Parathyroid adenoma (tissue), 2 donors: Measurements from ENCODE around the gene MACF1.

Source experiments
- H2AFZ ChIP-seq: fragments of 300-600 bp; sonication (generic); one replicate; pipeline ENCODE4 v1.7.0; 2017; ENCODE audit warnings: antibody characterized with exemption, mild to moderate bottlenecking
- H3K27ac ChIP-seq: fragments of 300-600 bp; sonication (generic); one replicate; pipeline ENCODE4 v1.7.0; 2017
- H3K27me3 ChIP-seq: fragments of 300-600 bp; sonication (generic); one replicate; pipeline ENCODE4 v1.7.0; 2017; ENCODE audit warnings: low read length; ENCODE audit not compliant: control insufficient read depth, insufficient read depth
- H3K36me3 ChIP-seq: fragments of 300-600 bp; sonication (generic); one replicate; pipeline ENCODE4 v1.7.0; 2017; ENCODE audit warnings: low read length; ENCODE audit not compliant: control insufficient read depth, insufficient read depth
- H3K4me1 ChIP-seq: fragments of 300-600 bp; sonication (generic); one replicate; pipeline ENCODE4 v1.7.0; 2017; ENCODE audit warnings: control low read depth
- H3K4me2 ChIP-seq: fragments of 300-600 bp; sonication (generic); one replicate; pipeline ENCODE4 v1.7.0; 2017; ENCODE audit warnings: low read length
- H3K4me3 ChIP-seq: fragments of 300-600 bp; sonication (generic); one replicate; pipeline ENCODE4 v1.7.0; 2017; ENCODE audit warnings: low read depth, low read length
- H3K79me2 ChIP-seq: fragments of 300-600 bp; sonication (generic); one replicate; pipeline ENCODE4 v1.7.0; 2017; ENCODE audit warnings: control low read depth
- H3K9ac ChIP-seq: fragments of 300-600 bp; sonication (generic); one replicate; pipeline ENCODE4 v1.7.0; 2017; ENCODE audit warnings: mild to moderate bottlenecking
- H3K9me3 ChIP-seq: fragments of 300-600 bp; sonication (generic); one replicate; pipeline ENCODE4 v1.7.0; 2017; ENCODE audit warnings: low read length; ENCODE audit not compliant: control insufficient read depth
- CTCF ChIP-seq: fragments of 300-600 bp; sonication (generic); IDR thresholded peaks from one replicate; pipeline ENCODE4 v1.7.0; 2017; ENCODE audit warnings: antibody characterized with exemption, mild to moderate bottlenecking
- donor health status: primary hyperparathyroidism.

Gene MACF1

GRCh38 chr1:39376656-39377055 lies 172.2 kb downstream of the MACF1 start:
- H3K4me2 ChIP-seq: no peak overlapping the region
- peaks cover 6% of the 10 kb centered on the region for H3K79me2 ChIP-seq
- no peak for TF ChIP-seq CTCF
- no peak overlapping the region for H2AFZ ChIP-seq
- H3K27ac ChIP-seq: no peak overlapping the region
- no peaks in the 10 kb centered on the region for H3K36me3 ChIP-seq
- H3K4me3 ChIP-seq: no peak overlapping the region
- H3K4me1 ChIP-seq: no peaks in the 10 kb centered on the region
- H3K9me3 ChIP-seq: no peaks in the 10 kb centered on the region
- H3K9ac ChIP-seq: no peak overlapping the region
- H3K27me3 ChIP-seq: no peaks in the 10 kb centered on the region

- Histone ChIP-seq H3K27me3 (no peaks in the 10 kb centered on the region), H3K4me1 (no peaks in the 10 kb centered on the region), H3K27ac (peak overlapping the region; percentile 63), H3K4me2 (peak overlapping the region; percentile 45), H3K79me2 (peaks cover 2% of the 10 kb centered on the region), H3K36me3 (no peaks in the 10 kb centered on the region), H3K9ac (no peak overlapping the region), H3K4me3 (no peak overlapping the region), H3K9me3 (no peaks in the 10 kb centered on the region), H2AFZ (peak overlapping the region; percentile 35)
- peak; percentile 63 for TF ChIP-seq CTCF
These were observed 173.9 kb downstream of the MACF1 start for GRCh38 chr1:39378377-39378776.

- H3K27ac ChIP-seq: no peak overlapping the region
- no peak overlapping the region for H3K9ac ChIP-seq
- H3K4me1 ChIP-seq: no peaks in the 10 kb centered on the region
- no peak for TF ChIP-seq CTCF
- H3K4me2 ChIP-seq: no peak overlapping the region
- H3K9me3 ChIP-seq: no peaks in the 10 kb centered on the region
- H3K4me3 ChIP-seq: no peak overlapping the region
- no peaks in the 10 kb centered on the region for H3K27me3 ChIP-seq
- no peaks in the 10 kb centered on the region for H3K36me3 ChIP-seq
- no peaks in the 10 kb centered on the region for H3K79me2 ChIP-seq
- H2AFZ ChIP-seq: no peak overlapping the region
These were observed 174.7 kb downstream of the MACF1 start for GRCh38 chr1:39379187-39379586.

GRCh38 chr1:39380036-39380435 lies 175.5 kb downstream of the MACF1 start:
- Histone ChIP-seq H3K27ac (no peak overlapping the region), H3K36me3 (no peaks in the 10 kb centered on the region), H3K9me3 (no peaks in the 10 kb centered on the region), H3K4me2 (no peak overlapping the region), H3K9ac (no peak overlapping the region), H3K4me3 (no peak overlapping the region), H3K79me2 (no peaks in the 10 kb centered on the region), H2AFZ (no peak overlapping the region), H3K27me3 (no peaks in the 10 kb centered on the region), H3K4me1 (no peaks in the 10 kb centered on the region)
- no peak for TF ChIP-seq CTCF

- H3K27me3 ChIP-seq: no peaks in the 10 kb centered on the region
- no peak overlapping the region for H3K27ac ChIP-seq
- H2AFZ ChIP-seq: no peak overlapping the region
- no peak overlapping the region for H3K4me2 ChIP-seq
- TF ChIP-seq CTCF: no peak
- H3K79me2 ChIP-seq: no peaks in the 10 kb centered on the region
- peaks cover 2% of the 10 kb centered on the region for H3K36me3 ChIP-seq
- H3K9me3 ChIP-seq: no peaks in the 10 kb centered on the region
- no peaks in the 10 kb centered on the region for H3K4me1 ChIP-seq
- no peak overlapping the region for H3K9ac ChIP-seq
- no peak overlapping the region for H3K4me3 ChIP-seq
These were observed 177.3 kb downstream of the MACF1 start for GRCh38 chr1:39381839-39382238.
